Measurements from ENCODE around the gene AFAP1L2.
"Not testable (repeated sequence)": the region's sequence is repeated elsewhere in the genome, so short reads cannot be mapped to it uniquely, and the experiment has no call there.

Gene AFAP1L2

GRCh38 chr10:114359041-114359952 lies 45.0 kb downstream of the AFAP1L2 start:
- DNase-seq: no peak

- no peak for DNase-seq
Measured at GRCh38 chr10:114357515-114357996, 46.7 kb downstream of the AFAP1L2 start.

DNA sequence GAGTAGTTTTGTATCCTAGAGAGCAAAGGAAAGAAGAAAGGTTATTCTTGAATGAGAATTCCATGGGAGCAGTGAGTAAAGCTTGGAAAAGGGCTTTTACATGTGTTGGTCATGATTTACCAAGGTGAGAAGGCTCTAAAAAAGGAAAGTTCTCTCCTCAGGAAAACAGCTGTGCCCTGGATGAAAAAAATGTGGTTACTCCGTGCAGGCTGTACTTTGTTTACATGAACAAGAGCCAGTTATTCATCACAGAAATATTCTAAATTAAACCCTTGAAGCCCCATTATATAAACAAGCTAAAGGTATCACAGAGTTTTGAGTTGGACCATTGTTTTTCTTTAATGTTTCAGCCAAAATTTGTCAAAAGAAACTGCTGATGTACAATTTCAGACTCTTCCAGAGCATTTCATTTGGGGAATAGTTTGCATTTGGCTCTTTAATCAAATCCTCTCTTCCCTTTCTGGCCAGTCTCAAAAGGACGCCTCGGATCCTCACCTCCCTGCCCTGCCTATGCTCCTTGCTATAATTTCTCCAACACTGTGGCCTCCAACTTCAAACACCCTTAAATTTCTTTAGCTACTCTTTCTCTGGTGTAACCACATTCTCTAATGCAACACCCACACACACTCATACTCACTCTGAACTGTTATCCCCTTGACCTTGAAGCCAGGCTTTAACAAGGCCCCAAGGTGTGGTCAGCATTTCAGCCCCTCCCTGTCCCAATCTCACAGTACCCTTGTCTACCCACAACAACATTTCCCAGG lies 47.4 kb downstream of the AFAP1L2 start:
- no peak for DNase-seq

- DNase-seq: no peak
Measured at GRCh38 chr10:114356126-114356525, 48.2 kb downstream of the AFAP1L2 start.

DNA sequence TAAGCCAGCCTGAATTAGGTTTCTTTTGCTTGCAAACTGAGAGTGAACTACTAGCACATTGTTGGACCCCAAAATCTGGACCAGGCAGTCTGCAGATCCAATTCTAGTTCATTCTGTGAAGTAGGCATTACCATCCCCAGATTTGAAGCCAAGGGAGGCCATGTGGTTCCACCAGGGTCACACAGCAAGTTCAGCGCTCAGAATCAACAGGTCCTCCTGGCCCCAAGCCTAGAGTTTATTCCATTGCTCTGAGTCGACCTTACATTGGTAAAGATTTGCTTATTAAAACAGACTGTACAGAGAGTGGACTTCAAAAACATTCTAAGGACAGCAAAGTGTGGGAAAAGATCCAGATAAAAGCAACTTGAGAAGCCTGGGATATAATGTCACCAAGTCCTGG lies 50.9 kb downstream of the AFAP1L2 start:
- DNase-seq: no peak

DNA sequence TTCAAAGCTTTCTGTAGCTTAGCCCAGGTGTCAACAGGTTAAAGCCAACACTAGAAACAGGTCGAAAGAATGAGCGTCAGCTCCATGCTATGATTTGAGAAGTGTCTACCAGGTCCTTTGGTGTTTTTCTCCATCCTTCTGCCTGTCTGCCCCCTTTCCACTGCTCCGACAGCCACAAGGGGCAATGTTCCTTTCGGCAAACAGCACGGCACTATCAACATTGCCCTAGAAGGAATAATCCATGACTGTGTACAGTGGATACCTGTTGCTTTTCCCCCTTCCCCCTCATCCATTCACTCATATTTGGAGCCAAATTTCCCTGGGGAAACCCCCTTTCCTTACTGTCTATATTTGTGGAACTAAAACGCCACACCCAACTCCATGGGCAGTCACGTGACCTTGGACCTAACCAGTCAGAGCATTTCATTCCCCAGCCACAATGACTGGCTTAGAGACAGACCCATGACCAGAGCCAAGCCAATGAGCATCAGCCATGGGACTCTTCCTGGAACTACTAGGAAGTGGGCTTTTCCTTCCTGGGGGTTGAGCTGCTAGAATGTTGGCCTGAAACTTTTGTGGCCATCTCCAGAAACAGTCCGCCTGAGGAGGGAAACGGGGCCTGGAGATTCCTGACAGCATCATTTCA lies 51.5 kb downstream of the AFAP1L2 start:
- DNase-seq: no peak

GRCh38 chr10:114350751-114351150 lies 53.6 kb downstream of the AFAP1L2 start:
- DNase-seq: no peak

GRCh38 chr10:114349522-114350215 lies 54.6 kb downstream of the AFAP1L2 start:
- DNase-seq: no peak

DNA sequence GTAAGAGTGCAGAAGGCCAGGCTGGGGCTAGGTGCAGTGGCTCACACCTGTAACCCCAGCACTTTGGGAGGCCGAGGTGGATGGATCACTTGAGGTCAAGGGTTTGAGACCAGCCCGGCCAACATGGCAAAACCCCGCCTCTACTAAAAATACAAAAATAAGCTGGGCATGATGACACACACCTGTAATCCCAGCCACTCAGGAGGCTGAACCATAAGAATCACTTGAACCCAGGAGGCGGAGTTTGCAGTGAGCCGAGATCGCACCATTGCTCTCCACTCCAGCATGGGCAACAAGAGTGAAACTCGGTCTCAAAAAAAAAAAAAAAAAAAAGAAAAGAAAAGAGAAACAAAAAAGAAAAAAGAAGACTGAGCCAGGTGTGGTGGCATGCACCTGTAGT lies 55.2 kb downstream of the AFAP1L2 start:
- DNase-seq: not testable (repeated sequence)

GRCh38 chr10:114347791-114348190 lies 56.5 kb downstream of the AFAP1L2 start:
- DNase-seq: no peak

- no peak for DNase-seq
Measured at GRCh38 chr10:114347241-114347640, 57.1 kb downstream of the AFAP1L2 start.

DNA sequence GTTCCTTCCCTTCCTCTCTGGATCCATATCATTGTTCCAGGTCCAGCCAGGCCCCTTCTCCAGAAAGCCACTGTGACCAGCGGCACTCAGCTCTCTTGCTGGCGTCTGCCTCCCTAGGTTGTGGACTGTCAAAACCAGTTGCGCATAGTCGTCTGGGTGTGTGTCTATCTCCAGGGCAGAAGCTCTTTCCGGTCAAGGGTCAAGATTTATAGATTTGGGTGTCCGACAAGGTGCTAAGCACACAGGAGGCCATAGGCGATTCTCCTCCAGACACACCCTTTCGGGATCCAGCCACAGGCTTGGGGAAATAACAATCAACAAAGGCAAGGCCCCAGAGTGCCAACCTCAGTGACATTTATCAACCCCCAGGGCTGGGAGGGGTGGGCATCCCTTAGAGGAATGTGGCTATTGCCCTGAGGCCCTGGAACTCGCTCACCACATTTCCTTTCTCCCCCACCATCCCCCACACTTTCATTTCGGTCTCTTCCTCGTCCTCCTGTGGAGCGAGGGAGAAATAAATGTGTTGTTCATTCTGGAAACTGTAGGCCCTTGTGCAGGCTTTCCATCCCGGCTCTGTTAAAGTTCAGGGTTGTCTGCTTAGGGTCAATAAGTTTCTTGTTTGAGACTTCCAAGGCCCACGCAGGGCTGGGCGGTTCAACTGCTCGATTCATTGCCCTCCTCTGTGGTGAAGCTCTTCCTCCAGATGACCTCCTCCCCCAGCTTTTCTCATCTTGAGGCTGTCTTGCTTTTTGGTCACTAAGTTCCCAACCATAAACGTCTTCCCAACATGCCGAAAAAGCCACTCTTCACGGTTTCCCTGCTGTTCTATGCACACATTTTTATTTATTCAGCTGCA lies 57.9 kb downstream of the AFAP1L2 start:
- no peak for DNase-seq

DNA sequence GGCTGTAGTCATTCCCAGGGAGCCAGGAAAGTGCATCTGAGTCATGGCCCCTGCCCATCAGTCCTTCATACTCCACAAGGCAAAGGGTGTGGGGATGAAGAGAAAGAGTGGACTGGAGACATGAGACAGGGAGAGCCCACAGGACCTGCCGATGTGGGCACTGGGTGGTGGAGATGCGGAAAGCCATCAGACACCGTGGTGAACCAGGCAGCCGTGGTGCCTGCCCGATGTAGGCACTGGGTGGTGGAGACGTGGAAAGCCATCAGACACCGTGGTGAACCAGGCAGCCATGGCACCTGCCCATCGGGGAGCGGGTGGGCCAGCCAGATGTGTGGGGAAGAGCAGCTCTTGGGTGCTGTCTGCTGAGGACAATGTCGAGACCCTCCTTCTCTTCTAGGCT lies 58.6 kb downstream of the AFAP1L2 start:
- no peak for DNase-seq

- no peak for DNase-seq
Measured at GRCh38 chr10:114343623-114344505, 60.4 kb downstream of the AFAP1L2 start.

DNA sequence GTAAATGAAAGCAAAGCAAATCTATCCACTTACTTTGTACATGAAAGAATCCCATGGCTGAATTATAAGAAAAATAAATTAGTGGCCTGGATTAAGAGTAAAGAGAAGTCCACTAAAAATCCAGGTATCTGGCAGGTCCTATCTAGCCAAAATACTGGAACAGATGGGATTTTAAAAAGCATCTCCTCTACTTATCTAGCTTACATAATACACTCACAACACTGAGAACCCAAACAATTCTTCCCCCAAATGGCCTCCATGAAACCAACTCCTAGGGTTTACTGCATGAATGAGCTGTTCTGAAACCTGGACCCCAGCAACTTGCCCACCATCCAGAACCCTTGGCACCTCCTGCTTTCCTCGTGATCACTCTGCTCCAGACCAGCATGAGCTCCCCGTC lies 61.3 kb downstream of the AFAP1L2 start:
- no peak for DNase-seq

GRCh38 chr10:114340816-114341215 lies 63.5 kb downstream of the AFAP1L2 start:
- DNase-seq: no peak

GRCh38 chr10:114337510-114338462 lies 66.5 kb downstream of the AFAP1L2 start:
- no peak for DNase-seq

DNA sequence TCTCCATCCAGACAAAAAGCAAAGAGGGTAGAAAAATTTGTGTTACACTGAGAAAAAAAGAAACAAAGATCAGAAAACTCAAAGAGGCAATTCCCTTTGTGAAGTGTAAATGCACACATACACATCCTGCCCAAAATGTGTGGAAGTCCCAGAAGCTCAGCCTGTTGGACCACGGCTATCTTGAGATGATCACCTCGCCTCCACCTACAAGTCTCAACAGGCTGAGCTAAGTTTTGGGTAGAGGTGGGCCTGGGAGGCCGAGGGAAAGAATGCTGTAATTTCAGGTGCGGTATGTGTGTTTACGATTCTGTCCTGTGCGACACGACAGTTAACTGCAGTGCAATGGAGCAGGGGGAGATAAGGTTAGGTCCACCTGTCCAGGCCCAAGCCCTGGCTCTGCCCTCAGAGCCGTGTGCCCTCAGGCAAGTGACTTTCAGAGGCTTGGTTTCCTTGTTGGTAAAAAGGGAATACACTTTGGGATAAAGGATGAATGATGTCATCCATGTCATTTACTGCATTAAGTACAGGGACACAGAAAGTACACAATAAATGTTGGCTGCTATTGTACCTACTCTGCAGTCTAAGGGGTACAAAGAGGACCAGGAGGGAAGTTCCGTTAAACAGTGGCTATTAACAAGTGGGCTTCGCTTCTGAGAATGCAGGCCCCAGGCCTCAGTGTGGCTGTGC lies 67.3 kb downstream of the AFAP1L2 start:
- DNase-seq: no peak

- DNase-seq: no peak
Measured at GRCh38 chr10:114335614-114336013, 68.7 kb downstream of the AFAP1L2 start.

Data from NCI-H1436 (cell line).